WI38 (cell line): Measurements from ENCODE around the gene LGR5.

ENCODE experiments used
- H3K4me3 ChIP-seq: 2 replicates; pipeline ENCODE4 v1.5.1; 2011; ENCODE audit warnings: low read depth, mild to moderate bottlenecking, control low read depth, low read length
- TF ChIP-seq, protein P1 (sequence below): IDR thresholded peaks from 2 replicates; pipeline ENCODE4 v1.5.1; 2012; ENCODE audit warnings: low read depth, mild to moderate bottlenecking, control low read depth, low read length

The LGR5 gene

DNA sequence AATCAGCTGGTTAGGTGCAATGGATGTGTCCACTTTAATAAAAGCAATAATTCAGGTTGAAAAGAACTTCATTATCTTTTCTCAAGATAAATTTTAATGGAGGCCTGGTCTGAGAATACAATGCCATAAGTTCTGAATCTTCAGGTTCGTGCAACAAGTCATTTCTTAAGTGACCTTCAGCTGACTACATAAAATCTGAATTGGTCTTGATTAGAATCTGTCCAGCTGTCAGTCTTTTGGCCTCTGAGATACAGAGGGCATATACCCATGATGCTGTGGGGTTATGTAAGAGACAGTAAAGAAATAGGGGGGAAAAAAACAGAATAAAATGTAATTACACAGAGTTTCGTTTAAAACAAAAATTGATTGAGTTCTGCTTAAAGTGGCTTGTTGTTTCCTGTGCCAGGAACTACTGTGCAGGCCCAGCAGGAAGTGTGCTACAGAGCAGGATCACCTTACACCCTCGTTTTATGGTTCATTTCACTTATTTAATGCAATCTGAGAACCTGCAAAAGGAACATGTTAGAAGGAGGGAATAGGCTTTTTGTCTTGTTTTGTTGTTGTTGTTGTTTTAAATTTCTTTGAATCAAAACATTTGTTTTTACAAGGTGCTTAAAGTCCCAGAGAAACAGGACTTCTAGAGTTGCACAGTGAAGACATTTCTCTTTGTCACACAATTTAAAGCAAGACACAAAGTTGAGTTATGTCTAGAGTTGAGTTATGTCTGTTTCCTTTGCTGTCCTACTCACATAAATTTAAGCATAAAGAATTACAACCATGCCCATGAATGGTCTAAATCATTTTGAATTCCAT, 64.2 kb downstream of the LGR5 start:
- TF ChIP-seq, protein P1, sequence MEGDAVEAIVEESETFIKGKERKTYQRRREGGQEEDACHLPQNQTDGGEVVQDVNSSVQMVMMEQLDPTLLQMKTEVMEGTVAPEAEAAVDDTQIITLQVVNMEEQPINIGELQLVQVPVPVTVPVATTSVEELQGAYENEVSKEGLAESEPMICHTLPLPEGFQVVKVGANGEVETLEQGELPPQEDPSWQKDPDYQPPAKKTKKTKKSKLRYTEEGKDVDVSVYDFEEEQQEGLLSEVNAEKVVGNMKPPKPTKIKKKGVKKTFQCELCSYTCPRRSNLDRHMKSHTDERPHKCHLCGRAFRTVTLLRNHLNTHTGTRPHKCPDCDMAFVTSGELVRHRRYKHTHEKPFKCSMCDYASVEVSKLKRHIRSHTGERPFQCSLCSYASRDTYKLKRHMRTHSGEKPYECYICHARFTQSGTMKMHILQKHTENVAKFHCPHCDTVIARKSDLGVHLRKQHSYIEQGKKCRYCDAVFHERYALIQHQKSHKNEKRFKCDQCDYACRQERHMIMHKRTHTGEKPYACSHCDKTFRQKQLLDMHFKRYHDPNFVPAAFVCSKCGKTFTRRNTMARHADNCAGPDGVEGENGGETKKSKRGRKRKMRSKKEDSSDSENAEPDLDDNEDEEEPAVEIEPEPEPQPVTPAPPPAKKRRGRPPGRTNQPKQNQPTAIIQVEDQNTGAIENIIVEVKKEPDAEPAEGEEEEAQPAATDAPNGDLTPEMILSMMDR: no peak
- no peak overlapping the region for H3K4me3 ChIP-seq

DNA sequence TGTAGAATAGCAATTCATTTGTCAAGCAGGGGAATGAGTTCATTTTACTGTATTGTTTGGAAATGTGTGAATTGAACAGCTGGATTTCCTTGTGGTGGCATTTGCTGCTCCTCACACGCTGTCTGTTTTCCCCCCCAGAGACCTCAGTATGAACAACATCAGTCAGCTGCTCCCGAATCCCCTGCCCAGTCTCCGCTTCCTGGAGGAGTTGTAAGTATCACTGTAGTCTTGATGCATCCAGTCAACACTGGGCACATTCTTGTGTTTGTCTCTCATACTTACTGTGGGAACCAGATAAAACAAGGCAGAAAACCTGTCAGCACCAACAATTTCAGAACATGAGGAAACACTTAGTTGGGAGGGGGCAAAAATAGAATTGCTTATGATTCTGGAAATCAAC, 64.9 kb downstream of the LGR5 start:
- H3K4me3 ChIP-seq: no peak overlapping the region
- TF ChIP-seq, protein P1: no peak

DNA sequence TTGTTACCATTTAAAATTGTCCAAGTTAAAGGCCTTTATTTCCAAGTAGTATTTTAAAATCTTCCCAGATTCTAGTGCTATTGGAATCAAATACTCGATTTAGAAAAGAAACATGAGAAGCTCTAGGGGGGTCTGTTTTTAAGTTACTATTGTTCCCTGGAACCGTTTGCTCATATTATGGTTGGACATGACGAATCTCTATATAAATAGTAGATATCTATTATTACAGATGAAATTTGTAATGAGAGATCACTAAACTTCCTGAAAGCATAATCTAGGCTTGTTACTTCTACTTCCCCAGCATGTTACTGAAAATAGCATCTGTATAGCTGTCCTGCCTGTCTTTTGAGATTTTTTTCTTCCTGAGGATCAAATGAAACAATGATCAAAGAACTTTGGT, 70.1 kb downstream of the LGR5 start:
- no peak overlapping the region for H3K4me3 ChIP-seq
- TF ChIP-seq, protein P1: no peak

DNA sequence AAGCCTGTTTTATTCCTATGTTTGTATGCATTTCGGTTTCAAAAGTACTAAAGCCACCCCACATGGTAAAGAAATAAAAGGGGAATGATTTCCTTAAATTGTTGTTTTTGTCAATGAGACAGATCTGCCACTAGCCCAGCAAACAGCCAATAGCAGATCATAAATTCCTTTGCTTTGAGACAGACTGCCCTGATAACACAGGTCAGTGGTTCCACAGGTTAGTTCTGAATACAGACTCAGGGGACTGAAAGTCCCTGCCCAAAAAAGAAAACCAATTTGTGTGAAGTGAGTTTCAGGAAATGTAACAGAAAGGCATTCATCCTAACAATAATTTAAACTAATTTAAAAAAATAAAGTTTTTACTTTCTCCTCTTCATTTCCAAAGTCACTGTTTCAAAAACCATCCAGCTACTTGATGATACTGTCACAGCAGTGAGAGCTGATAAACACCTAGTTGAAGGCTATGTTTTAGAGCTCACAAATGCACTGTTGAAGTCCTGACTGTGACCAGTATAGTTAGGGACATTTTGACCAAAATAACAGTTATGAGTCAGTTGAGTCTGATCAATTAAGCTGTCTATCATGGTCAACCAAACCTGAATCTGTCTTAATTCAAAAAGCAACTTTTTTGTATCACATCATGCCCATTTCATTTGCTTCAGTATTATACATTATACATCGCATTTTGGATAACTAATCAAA, 77.7 kb downstream of the LGR5 start:
- H3K4me3 ChIP-seq: no peak overlapping the region
- TF ChIP-seq, protein P1: no peak

DNA sequence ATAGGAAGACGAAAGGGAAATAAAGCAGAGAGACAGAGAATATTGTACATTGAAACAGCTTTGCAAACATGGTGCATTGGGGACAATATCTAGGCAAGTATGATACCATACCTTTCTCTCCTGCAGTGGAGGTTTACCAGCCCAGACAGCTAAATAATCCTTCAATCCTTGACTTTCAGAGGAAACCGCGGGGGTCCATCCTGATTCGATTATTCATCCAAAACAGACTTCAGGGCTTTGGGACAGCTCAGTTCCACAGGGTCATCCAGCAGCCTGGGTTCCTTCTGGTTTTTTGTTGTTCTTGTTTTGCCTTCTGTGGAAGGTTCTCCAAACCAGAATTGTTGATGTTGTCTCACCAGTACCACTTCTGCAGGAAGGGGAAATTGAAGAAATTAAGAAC, 81.5 kb downstream of the LGR5 start:
- no peak overlapping the region for H3K4me3 ChIP-seq
- TF ChIP-seq, protein P1: no peak

DNA sequence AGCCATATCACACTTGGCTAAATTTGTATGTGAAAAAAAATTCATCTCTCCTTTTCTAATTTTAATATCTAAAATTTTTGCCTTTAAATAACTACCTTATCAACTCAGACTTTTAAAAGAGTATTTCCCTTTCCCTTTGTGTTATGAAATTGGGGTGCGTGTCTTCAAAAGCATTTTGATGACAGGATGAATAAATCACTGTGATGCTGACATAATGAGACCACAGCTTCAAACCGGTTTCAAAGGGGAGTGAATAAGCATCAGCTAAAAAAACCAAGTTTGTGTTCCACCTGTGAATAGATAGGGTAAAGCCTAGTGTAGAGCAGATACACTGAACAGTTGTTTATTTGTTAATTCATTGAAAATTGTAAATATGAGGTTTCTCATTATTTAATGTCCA, 85.0 kb downstream of the LGR5 start:
- H3K4me3 ChIP-seq: no peak overlapping the region
- TF ChIP-seq, protein P1: no peak

DNA sequence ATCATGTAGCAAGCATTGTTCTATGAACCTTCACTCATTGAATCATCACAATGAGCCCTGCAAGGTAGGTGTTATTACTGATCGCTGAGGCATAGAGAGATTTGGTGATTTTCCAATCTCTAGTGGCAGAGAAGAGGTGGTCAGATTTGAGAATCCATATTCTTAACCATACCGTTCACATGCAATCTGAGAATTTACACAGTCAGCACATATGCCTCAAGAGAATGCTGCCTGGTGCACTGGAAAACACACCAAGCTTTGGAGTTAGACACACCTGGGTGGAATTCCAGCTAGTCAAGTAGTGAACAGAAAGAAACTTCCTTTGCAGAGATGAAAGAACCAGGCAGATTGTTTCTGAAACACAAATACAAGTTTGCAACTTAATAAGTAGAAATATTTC, 94.1 kb downstream of the LGR5 start:
- no peak overlapping the region for H3K4me3 ChIP-seq
- TF ChIP-seq, protein P1: no peak
